Ovary (tissue), 9 donors: ENCODE results near the gene LBX1. TPM values are rescaled to one million over a fixed set of nuclear protein-coding genes. Genes with fewer than 3 reads are reported as not detected.

Source experiments
- DNase-seq, 5 donors: peaks; one replicate each; pipeline ENCODE4 v3.0.0-alpha.2; 2019 to 2020
- H3K27ac ChIP-seq, 2 donors: fragments of 200-600 bp; one replicate each; pipeline versions ENCODE4 v1.5.1 to v1.8.0; 2019 to 2022
- H3K27me3 ChIP-seq: fragments of 200-600 bp; one replicate; pipeline ENCODE4 v1.8.0; 2022
- H3K36me3 ChIP-seq: fragments of 200-600 bp; sonication (generic); one replicate; pipeline ENCODE4 v1.5.1; 2019
- H3K4me1 ChIP-seq: one replicate; pipeline ENCODE4 v1.8.1; 2013; ENCODE audit warnings: mild to moderate bottlenecking, moderate library complexity; ENCODE audit not compliant: insufficient read depth
- H3K4me3 ChIP-seq: fragments of 200-600 bp; sonication (generic); one replicate; pipeline ENCODE4 v1.5.1; 2017
- H3K9me3 ChIP-seq, 2 donors: fragments of 200-600 bp in 1 of 2; sonication (generic) in 1 of 2; one replicate each; pipeline versions ENCODE4 v1.5.1 to v1.8.1; 2013 to 2019; ENCODE audit warnings: mild to moderate bottlenecking in 1 of 2, moderate library complexity in 1 of 2
- EP300 ChIP-seq: sonication (generic); formaldehyde crosslinking; IDR thresholded peaks from one replicate; pipeline ENCODE4 v1.6.1; 2017; ENCODE audit warnings: antibody characterized with exemption
- POLR2A ChIP-seq: fragments of 450-650 bp; IDR thresholded peaks from one replicate; pipeline ENCODE4 v1.6.1; 2017; ENCODE audit warnings: antibody characterized with exemption, mild to moderate bottlenecking, moderate library complexity
- WGBS, 3 donors: extraction: QIAGEN DNeasy Blood & Tissue Kit in 1 of 3; methylation state at CpG; one replicate each; pipeline versions ENCODE4 v1.1.5 to v1.1.7; 2013 to 2017; 5-methylcytosine and 5-hydroxymethylcytosine counted together
- intact Hi-C, 4 donors: fragments of 100-400 bp; cut with DNase I; formaldehyde crosslinking; loops; one replicate each; pipeline versions ENCODE4 v1.11.0 to v1.15.1; 2022 to 2023
- polyA plus RNA-seq, 2 donors: library from polyadenylated mRNA; stranded (reverse); fragments of 200-250 nt in 1 of 2; fragments of 350-450 nt in 1 of 2; fragmentation: Illumina TruSeq in 1 of 2; extraction: RNeasy Lipid Tissue Mini Kit (QIAGEN cat#74804) in 1 of 2; gene quantifications; one replicate each; pipeline ENCODE4 v1.2.3, GENCODE V29; 2013 to 2014
- total RNA-seq, 7 donors: library from RNA; depleted of rRNA in 2 of 7; stranded (reverse); fragments of >200 nt in 2 of 7; fragmentation: NEBNext Ultra II Directional in 3 of 7; extraction: Animal tissue kit (Norgen Biotek cat#: 25700) in 3 of 7; gene quantifications; one replicate each; pipeline versions ENCODE4 v1.1.0 to v1.2.4, GENCODE V29; 2016 to 2023
- TF ChIP-seq, protein P1 (sequence below), 3 donors: fragments of 450-650 bp in 2 of 3; fragments of 200-600 bp in 1 of 3; IDR thresholded peaks; one replicate each; pipeline versions ENCODE4 v1.5.1 to v1.8.0; 2016 to 2022; ENCODE audit warnings: antibody characterized with exemption in 3 of 3, mild to moderate bottlenecking in 1 of 3
- donor health status: DM: no; HTN: no; CAD: no; lungs with moderate emphysema.
- donor health status: DM: no; HTN: no; CAD: no.
- donor health status: Bipolar disorder and iron deficiency.
- donor health status: DM: yes; HTN: yes; CAD: no.
- donor health status: DM: no; HTN: no; CAD: no.
- donor health status: DM: yes; HTN: yes; CAD: no.

Gene LBX1
- total and polyA plus RNA-seq, 9 donors = not detected

DNA sequence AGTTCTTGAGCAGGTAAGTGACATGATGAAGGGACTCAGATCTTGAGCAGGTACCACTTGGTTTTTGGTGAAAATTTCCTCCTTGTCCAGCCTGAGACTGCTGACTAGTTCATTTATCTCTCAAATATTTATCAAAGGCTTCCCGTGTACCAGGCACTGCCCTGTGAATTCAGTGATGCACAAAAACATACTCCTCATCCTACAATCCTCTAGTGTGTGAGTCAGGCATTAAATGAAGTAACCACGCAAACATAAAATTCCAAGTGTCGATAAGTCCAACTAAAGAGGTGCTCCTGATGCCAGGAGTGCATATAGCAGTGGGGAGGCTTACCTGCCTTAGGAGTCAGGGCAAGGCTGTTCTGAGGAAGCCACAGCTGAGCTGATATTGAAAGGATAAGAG lies 41.5 kb upstream of the LBX1 start:
- intact Hi-C loops = loop anchor here in 1 of 4 donors (10.0 kb wide), 1 partner anchor 294 kb away; no protein-coding TSS in a partner anchor
- Histone ChIP-seq H3K9me3 (no peaks in the 10 kb centered on the region), H3K36me3 (no peaks in the 10 kb centered on the region), H3K27me3 (no peaks in the 10 kb centered on the region), H3K27ac (no peak overlapping the region), H3K4me1 (no peaks in the 10 kb centered on the region), H3K4me3 (no peak overlapping the region)
- TF ChIP-seq, protein P1, sequence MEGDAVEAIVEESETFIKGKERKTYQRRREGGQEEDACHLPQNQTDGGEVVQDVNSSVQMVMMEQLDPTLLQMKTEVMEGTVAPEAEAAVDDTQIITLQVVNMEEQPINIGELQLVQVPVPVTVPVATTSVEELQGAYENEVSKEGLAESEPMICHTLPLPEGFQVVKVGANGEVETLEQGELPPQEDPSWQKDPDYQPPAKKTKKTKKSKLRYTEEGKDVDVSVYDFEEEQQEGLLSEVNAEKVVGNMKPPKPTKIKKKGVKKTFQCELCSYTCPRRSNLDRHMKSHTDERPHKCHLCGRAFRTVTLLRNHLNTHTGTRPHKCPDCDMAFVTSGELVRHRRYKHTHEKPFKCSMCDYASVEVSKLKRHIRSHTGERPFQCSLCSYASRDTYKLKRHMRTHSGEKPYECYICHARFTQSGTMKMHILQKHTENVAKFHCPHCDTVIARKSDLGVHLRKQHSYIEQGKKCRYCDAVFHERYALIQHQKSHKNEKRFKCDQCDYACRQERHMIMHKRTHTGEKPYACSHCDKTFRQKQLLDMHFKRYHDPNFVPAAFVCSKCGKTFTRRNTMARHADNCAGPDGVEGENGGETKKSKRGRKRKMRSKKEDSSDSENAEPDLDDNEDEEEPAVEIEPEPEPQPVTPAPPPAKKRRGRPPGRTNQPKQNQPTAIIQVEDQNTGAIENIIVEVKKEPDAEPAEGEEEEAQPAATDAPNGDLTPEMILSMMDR (IDR thresholded peaks at IDR 0.05) = no peak
- TF ChIP-seq EP300 = no peak
- no peak for TF ChIP-seq POLR2A
- 52 to 69% (median 52%) methylated on average over 3 of the region's 3 CpGs for WGBS, 3 donors
- DNase-seq = no peak

DNA sequence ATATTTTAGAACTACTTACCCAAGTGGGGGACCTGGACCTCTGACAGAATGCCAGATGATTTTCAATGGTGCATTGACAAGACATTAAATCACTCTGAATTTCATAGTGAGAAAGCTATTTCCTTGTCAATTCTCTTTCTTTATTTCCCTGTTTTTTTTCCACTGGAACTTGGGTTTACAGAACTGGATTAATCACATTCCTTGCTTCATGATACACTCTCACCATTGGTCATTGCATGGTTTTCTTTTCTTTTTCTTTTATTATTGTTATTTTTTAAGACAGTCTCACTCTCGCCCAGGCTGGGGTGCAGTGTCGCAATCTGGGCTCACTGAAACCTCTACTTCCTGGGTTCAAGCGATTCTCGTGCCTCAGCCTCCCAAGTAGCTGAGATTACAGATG lies 38.5 kb upstream of the LBX1 start:
- 86 to 91% (median 87%) methylated on average over 4 of the region's 4 CpGs for WGBS, 3 donors
- intact Hi-C loops = no loop called here
- H3K4me1 ChIP-seq = no peaks in the 10 kb centered on the region
- no peaks in the 10 kb centered on the region for H3K9me3 ChIP-seq
- no peaks in the 10 kb centered on the region for H3K27me3 ChIP-seq
- no peak for DNase-seq
- H3K4me3 ChIP-seq = no peak overlapping the region
- no peak overlapping the region for H3K27ac ChIP-seq
- no peaks in the 10 kb centered on the region for H3K36me3 ChIP-seq
- TF ChIP-seq EP300 (no peak), POLR2A (no peak)
- TF ChIP-seq, protein P1 (IDR thresholded peaks at IDR 0.05) = no peak

DNA sequence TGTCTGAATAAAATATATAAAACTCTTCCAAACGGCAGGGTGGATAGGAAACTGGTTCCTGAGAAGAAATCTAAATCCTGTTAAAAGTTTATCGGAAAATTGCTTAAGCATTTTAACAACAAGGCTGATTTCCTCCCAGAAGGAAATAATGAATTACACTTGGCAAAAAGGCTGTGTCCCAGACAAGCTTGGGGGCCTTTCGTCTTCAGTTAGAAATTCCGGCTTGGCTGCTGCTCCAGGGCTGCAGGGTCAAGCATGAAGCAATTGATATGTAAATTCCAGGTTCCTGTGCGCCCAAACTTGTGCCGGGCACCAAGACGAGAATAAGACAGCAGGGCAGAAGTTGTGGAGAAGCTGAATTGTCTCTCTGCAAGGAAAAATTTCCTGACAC lies 38.0 kb upstream of the LBX1 start:
- TF ChIP-seq POLR2A (no peak), EP300 (no peak)
- TF ChIP-seq, protein P1 (IDR thresholded peaks at IDR 0.05) = no peak
- Histone ChIP-seq H3K9me3 (no peaks in the 10 kb centered on the region), H3K27ac (no peak overlapping the region), H3K36me3 (no peaks in the 10 kb centered on the region), H3K4me1 (no peaks in the 10 kb centered on the region), H3K27me3 (no peaks in the 10 kb centered on the region), H3K4me3 (no peak overlapping the region)
- intact Hi-C loops = no loop called here
- 79 to 83% (median 80%) methylated on average over 7 of the region's 7 CpGs for WGBS, 3 donors
- no peak for DNase-seq

DNA sequence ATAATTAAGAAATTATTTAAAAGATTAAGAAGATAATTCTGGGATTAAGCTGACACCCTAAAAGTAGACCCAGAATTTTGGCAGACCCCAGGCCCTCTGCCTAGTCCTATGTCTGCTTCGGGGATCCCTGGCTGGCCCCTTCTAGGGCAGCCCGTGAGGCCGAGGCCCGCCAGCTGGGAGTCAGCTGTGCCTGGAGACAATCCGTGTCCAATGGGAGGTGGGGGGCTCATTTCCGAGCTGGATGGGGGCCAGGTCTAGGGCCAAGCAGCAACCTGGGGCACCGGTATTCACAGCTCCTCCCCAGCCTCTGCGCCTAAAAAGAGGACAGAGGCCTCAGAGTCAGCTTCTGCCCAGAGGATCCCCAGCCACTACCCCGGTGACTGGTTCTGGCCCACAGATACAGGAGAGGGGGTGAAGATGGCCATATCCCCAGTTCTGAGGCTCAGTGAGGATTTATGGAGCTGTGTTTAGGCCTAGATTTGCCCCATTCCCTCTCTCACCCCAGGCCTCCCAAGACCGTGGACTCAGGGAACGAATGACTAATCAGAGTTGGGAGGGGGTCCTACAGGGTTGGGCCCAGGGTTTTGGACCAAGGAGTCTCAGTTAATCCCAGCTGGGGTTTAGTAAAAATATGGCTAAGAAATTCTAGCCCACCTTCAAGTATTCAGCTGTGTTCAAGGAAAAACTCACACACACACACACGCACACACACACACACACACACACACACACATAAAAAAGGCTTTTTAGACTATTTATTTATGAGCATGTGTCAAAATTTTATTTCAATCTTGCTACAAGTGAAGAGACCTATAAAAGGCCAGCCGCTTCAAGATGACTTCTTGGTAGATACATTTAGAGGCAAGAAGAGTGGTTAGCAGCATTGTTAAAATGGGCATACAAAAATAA lies 37.4 kb upstream of the LBX1 start:
- Histone ChIP-seq H3K9me3 (no peaks in the 10 kb centered on the region), H3K4me3 (no peak overlapping the region), H3K36me3 (no peaks in the 10 kb centered on the region), H3K4me1 (no peaks in the 10 kb centered on the region), H3K27ac (no peak overlapping the region), H3K27me3 (no peaks in the 10 kb centered on the region)
- intact Hi-C loops = no loop called here
- TF ChIP-seq EP300 = no peak
- TF ChIP-seq, protein P1 (IDR thresholded peaks at IDR 0.05) = no peak
- TF ChIP-seq POLR2A = no peak
- WGBS, 3 donors = 69 to 72% (median 72%) methylated on average over 13 of the region's 13 CpGs
- DNase-seq = no peak
